Measurements from ENCODE around the gene FADS2.
"Not testable (repeated sequence)": the region's sequence is repeated elsewhere in the genome, so short reads cannot be mapped to it uniquely, and the experiment has no call there.

FADS2 gene

GRCh38 chr11:61880454-61880853 lies 52.4 kb downstream of the FADS2 start:
- H3K4me2 ChIP-seq (ENCODE audit: low read length) = no peak overlapping the region
- no peak for DNase-seq
- H3K9me3 ChIP-seq (ENCODE audit: insufficient read depth, low read depth, low read length) = peaks cover 3% of the 10 kb centered on the region
- no CpG with 5 or more reads among the region's 6 CpGs for WGBS (ENCODE audit: extremely low coverage, insufficient coverage, insufficient read length)
- no peak overlapping the region for H3K4me3 ChIP-seq (ENCODE audit: low read depth, low read length)
- no peak overlapping the region for H2BK5ac ChIP-seq (ENCODE audit: low read depth, low read length, poor library complexity)
- no peak overlapping the region for H3K23ac ChIP-seq (ENCODE audit: low read length)
- no peak overlapping the region for H4K91ac ChIP-seq (ENCODE audit: low read depth, low read length)
- H4K8ac ChIP-seq (ENCODE audit: low read depth, low read length) = no peak overlapping the region
- H2BK120ac ChIP-seq (ENCODE audit: insufficient read depth, low read length, poor library complexity) = no peak overlapping the region
- H3K9ac ChIP-seq (ENCODE audit: low read length) = no peak overlapping the region
- H3K36me3 ChIP-seq (ENCODE audit: control insufficient read depth in 1 of 2, insufficient read depth in 2 of 2, low read length in 2 of 2) = peaks cover 7 to 10% of the 10 kb centered on the region in 2 experiments
- H3K27me3 ChIP-seq (ENCODE audit: insufficient read depth, low read length) = no peaks in the 10 kb centered on the region
- H3K27ac ChIP-seq (ENCODE audit: low read depth, low read length) = no peak overlapping the region
- no peak overlapping the region for H3K14ac ChIP-seq (ENCODE audit: low read length)
- no peak overlapping the region for H2BK12ac ChIP-seq (ENCODE audit: low read length)
- H2AFZ ChIP-seq (ENCODE audit: insufficient read depth, low read length, poor library complexity) = no peak overlapping the region
- no peaks in the 10 kb centered on the region for H3K79me1 ChIP-seq (ENCODE audit: low read length)
- H3K18ac ChIP-seq (ENCODE audit: low read length) = no peak overlapping the region
- peaks cover 0 to 3% of the 10 kb centered on the region in 2 experiments for H3K4me1 ChIP-seq (ENCODE audit: control insufficient read depth in 1 of 2, insufficient read depth in 2 of 2, low read length in 2 of 2)
- H3K79me2 ChIP-seq (ENCODE audit: control insufficient read depth, insufficient read depth, low read length, poor library complexity) = no peaks in the 10 kb centered on the region
- H2AK5ac ChIP-seq (ENCODE audit: low read length) = no peak overlapping the region
- H3K4ac ChIP-seq (ENCODE audit: low read depth, low read length) = no peak overlapping the region
- no peak overlapping the region for H4K12ac ChIP-seq (ENCODE audit: low read depth, low read length)

GRCh38 chr11:61881397-61881796 lies 53.3 kb downstream of the FADS2 start:
- no CpG with 5 or more reads among the region's 3 CpGs for WGBS (ENCODE audit: extremely low coverage, insufficient coverage, insufficient read length)
- Histone ChIP-seq H2BK12ac (ENCODE audit: low read length) (no peak overlapping the region), H2AK5ac (ENCODE audit: low read length) (no peak overlapping the region), H3K18ac (ENCODE audit: low read length) (no peak overlapping the region), H3K79me1 (ENCODE audit: low read length) (no peaks in the 10 kb centered on the region), H3K4me1 (ENCODE audit: control insufficient read depth in 1 of 2, insufficient read depth in 2 of 2, low read length in 2 of 2) (peaks cover 0 to 5% of the 10 kb centered on the region in 2 experiments), H3K36me3 (ENCODE audit: control insufficient read depth in 1 of 2, insufficient read depth in 2 of 2, low read length in 2 of 2) (peaks cover 5 to 10% of the 10 kb centered on the region in 2 experiments), H3K14ac (ENCODE audit: low read length) (no peak overlapping the region), H3K9me3 (ENCODE audit: insufficient read depth, low read depth, low read length) (peaks cover 3% of the 10 kb centered on the region), H2AFZ (ENCODE audit: insufficient read depth, low read length, poor library complexity) (no peak overlapping the region), H3K79me2 (ENCODE audit: control insufficient read depth, insufficient read depth, low read length, poor library complexity) (no peaks in the 10 kb centered on the region), H3K9ac (ENCODE audit: low read length) (no peak overlapping the region), H4K8ac (ENCODE audit: low read depth, low read length) (no peak overlapping the region), H3K4ac (ENCODE audit: low read depth, low read length) (no peak overlapping the region), H2BK5ac (ENCODE audit: low read depth, low read length, poor library complexity) (no peak overlapping the region), H4K12ac (ENCODE audit: low read depth, low read length) (no peak overlapping the region), H3K4me2 (ENCODE audit: low read length) (no peak overlapping the region), H3K23ac (ENCODE audit: low read length) (no peak overlapping the region), H3K4me3 (ENCODE audit: low read depth, low read length) (no peak overlapping the region), H2BK120ac (ENCODE audit: insufficient read depth, low read length, poor library complexity) (no peak overlapping the region), H4K91ac (ENCODE audit: low read depth, low read length) (no peak overlapping the region), H3K27ac (ENCODE audit: low read depth, low read length) (no peak overlapping the region), H3K27me3 (ENCODE audit: insufficient read depth, low read length) (no peaks in the 10 kb centered on the region)
- DNase-seq = peak in 1 of 2 donors; percentile 25

GRCh38 chr11:61882267-61882666 lies 54.2 kb downstream of the FADS2 start:
- H2AK5ac ChIP-seq (ENCODE audit: low read length); H4K8ac ChIP-seq (ENCODE audit: low read depth, low read length); H3K14ac ChIP-seq (ENCODE audit: low read length); H3K79me2 ChIP-seq (ENCODE audit: control insufficient read depth, insufficient read depth, low read length, poor library complexity); H2BK12ac ChIP-seq (ENCODE audit: low read length); H3K4me1 ChIP-seq (ENCODE audit: control insufficient read depth in 1 of 2, insufficient read depth in 2 of 2, low read length in 2 of 2); H3K9ac ChIP-seq (ENCODE audit: low read length); H3K36me3 ChIP-seq (ENCODE audit: control insufficient read depth in 1 of 2, insufficient read depth in 2 of 2, low read length in 2 of 2); H3K27me3 ChIP-seq (ENCODE audit: insufficient read depth, low read length); H3K9me3 ChIP-seq (ENCODE audit: insufficient read depth, low read depth, low read length); H4K91ac ChIP-seq (ENCODE audit: low read depth, low read length); H3K4me2 ChIP-seq (ENCODE audit: low read length); H3K79me1 ChIP-seq (ENCODE audit: low read length); H3K4ac ChIP-seq (ENCODE audit: low read depth, low read length); H2BK120ac ChIP-seq (ENCODE audit: insufficient read depth, low read length, poor library complexity); H2BK5ac ChIP-seq (ENCODE audit: low read depth, low read length, poor library complexity); H3K4me3 ChIP-seq (ENCODE audit: low read depth, low read length); H4K12ac ChIP-seq (ENCODE audit: low read depth, low read length); H3K18ac ChIP-seq (ENCODE audit: low read length); H3K23ac ChIP-seq (ENCODE audit: low read length); H2AFZ ChIP-seq (ENCODE audit: insufficient read depth, low read length, poor library complexity); H3K27ac ChIP-seq (ENCODE audit: low read depth, low read length): not testable (repeated sequence)
- WGBS (ENCODE audit: extremely low coverage, insufficient coverage, insufficient read length) = no CpG with 5 or more reads among the region's 3 CpGs
- peak; percentile 93 to 94 for DNase-seq

GRCh38 chr11:61882879-61883278 lies 54.8 kb downstream of the FADS2 start:
- H4K12ac ChIP-seq (ENCODE audit: low read depth, low read length) = no peak overlapping the region
- H3K9me3 ChIP-seq (ENCODE audit: insufficient read depth, low read depth, low read length) = peaks cover 4% of the 10 kb centered on the region
- peaks cover 0 to 5% of the 10 kb centered on the region in 2 experiments for H3K4me1 ChIP-seq (ENCODE audit: control insufficient read depth in 1 of 2, insufficient read depth in 2 of 2, low read length in 2 of 2)
- no peak overlapping the region for H3K9ac ChIP-seq (ENCODE audit: low read length)
- H3K23ac ChIP-seq (ENCODE audit: low read length) = no peak overlapping the region
- no peak overlapping the region for H3K14ac ChIP-seq (ENCODE audit: low read length)
- H3K79me1 ChIP-seq (ENCODE audit: low read length) = no peaks in the 10 kb centered on the region
- peaks cover 5 to 7% of the 10 kb centered on the region in 2 experiments for H3K36me3 ChIP-seq (ENCODE audit: control insufficient read depth in 1 of 2, insufficient read depth in 2 of 2, low read length in 2 of 2)
- DNase-seq = no peak
- no peaks in the 10 kb centered on the region for H3K27me3 ChIP-seq (ENCODE audit: insufficient read depth, low read length)
- no peak overlapping the region for H3K4me3 ChIP-seq (ENCODE audit: low read depth, low read length)
- no peak overlapping the region for H4K91ac ChIP-seq (ENCODE audit: low read depth, low read length)
- no peak overlapping the region for H2AFZ ChIP-seq (ENCODE audit: insufficient read depth, low read length, poor library complexity)
- no peak overlapping the region for H2BK5ac ChIP-seq (ENCODE audit: low read depth, low read length, poor library complexity)
- no peaks in the 10 kb centered on the region for H3K79me2 ChIP-seq (ENCODE audit: control insufficient read depth, insufficient read depth, low read length, poor library complexity)
- H3K18ac ChIP-seq (ENCODE audit: low read length) = no peak overlapping the region
- H3K4ac ChIP-seq (ENCODE audit: low read depth, low read length) = no peak overlapping the region
- no peak overlapping the region for H2AK5ac ChIP-seq (ENCODE audit: low read length)
- no peak overlapping the region for H3K4me2 ChIP-seq (ENCODE audit: low read length)
- no peak overlapping the region for H4K8ac ChIP-seq (ENCODE audit: low read depth, low read length)
- no peak overlapping the region for H3K27ac ChIP-seq (ENCODE audit: low read depth, low read length)
- no peak overlapping the region for H2BK12ac ChIP-seq (ENCODE audit: low read length)
- WGBS (ENCODE audit: extremely low coverage, insufficient coverage, insufficient read length) = no CpG with 5 or more reads among the region's 6 CpGs
- no peak overlapping the region for H2BK120ac ChIP-seq (ENCODE audit: insufficient read depth, low read length, poor library complexity)
